Thoracic aorta (tissue), 2 donors: ENCODE data around the gene GUCA2A. TPM values are rescaled to one million over a fixed set of nuclear protein-coding genes. Genes with fewer than 3 reads are reported as not detected.

Source experiments
- ATAC-seq: fragments of 150-250 bp; one replicate; pipeline ENCODE4 v1.8.0; 2017; ENCODE audit warnings: low read depth; ENCODE audit not compliant: insufficient number of reproducible peaks, low FRiP score
- DNase-seq: peaks from one replicate; pipeline ENCODE4 v3.0.0-alpha.2; 2020; ENCODE audit warnings: low spot score
- H3K27ac ChIP-seq, 2 donors: fragments of 200-600 bp; sonication (generic); 1 replicate in 1 of 2; 2 replicates in 1 of 2; pipeline ENCODE4 v1.5.1; 2016; ENCODE audit warnings: mild to moderate bottlenecking in 2 of 2, moderate library complexity in 2 of 2
- H3K27me3 ChIP-seq: fragments of 200-600 bp; sonication (generic); replicated peaks from 2 replicates; pipeline ENCODE4 v1.6.0; 2016; ENCODE audit warnings: mild to moderate bottlenecking; ENCODE audit not compliant: insufficient read depth
- H3K36me3 ChIP-seq: fragments of 200-600 bp; sonication (generic); one replicate; pipeline ENCODE4 v1.5.1; 2016
- H3K4me1 ChIP-seq, 2 donors: fragments of 200-600 bp; sonication (generic); 1 replicate in 1 of 2; 2 replicates in 1 of 2; pipeline versions ENCODE4 v1.5.1 to v1.6.0; 2016; ENCODE audit warnings: low read depth in 2 of 2, mild to moderate bottlenecking in 1 of 2; ENCODE audit not compliant: control insufficient read depth in 1 of 2
- H3K4me3 ChIP-seq: fragments of 200-600 bp; sonication (generic); 2 replicates; pipeline ENCODE4 v1.5.1; 2016; ENCODE audit warnings: mild to moderate bottlenecking
- H3K9me3 ChIP-seq: fragments of 200-600 bp; sonication (generic); 2 replicates; pipeline ENCODE4 v1.5.1; 2016
- total RNA-seq, 2 donors: library from RNA; depleted of rRNA; stranded (reverse); fragments of >200 nt; gene quantifications; one replicate each; pipeline versions ENCODE4 v1.1.0 to v1.2.3, GENCODE V29; 2016
- TF ChIP-seq, protein P1 (sequence below): fragments of 200-600 bp; sonication (generic); IDR thresholded peaks from one replicate; pipeline ENCODE4 v1.5.1; 2019; ENCODE audit warnings: antibody characterized with exemption

The GUCA2A gene
- total RNA-seq, 2 donors from 2014 or later: not detected

DNA sequence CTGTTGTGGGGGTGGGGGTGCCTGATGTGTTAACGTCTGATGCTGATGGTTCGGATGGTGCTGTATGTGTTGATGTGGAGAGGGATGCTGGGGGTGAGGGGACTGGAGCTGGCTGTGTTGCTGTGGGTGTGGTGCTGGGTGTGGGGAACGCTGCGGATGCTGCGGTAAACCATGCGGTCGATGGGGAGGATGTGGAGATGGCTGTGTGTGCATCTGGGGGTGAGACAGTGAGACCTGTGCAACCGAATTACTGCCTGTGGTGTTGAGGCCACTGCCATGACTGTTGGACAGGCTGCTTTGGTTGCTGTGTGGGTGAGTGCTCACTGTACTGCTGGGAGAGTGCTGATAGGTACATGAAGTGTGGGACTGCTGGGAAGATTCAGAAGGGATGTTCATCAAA lies 26.8 kb upstream of the GUCA2A start:
- H3K36me3 ChIP-seq: peaks cover 9% of the 10 kb centered on the region
- peaks cover 0 to 1% of the 10 kb centered on the region in 2 donors for H3K4me1 ChIP-seq
- DNase-seq (no peak), ATAC-seq (no peak)
- H3K27me3 ChIP-seq: no peaks in the 10 kb centered on the region
- no peak overlapping the region for H3K4me3 ChIP-seq
- H3K9me3 ChIP-seq: no peaks in the 10 kb centered on the region
- H3K27ac ChIP-seq: no peak overlapping the region
- TF ChIP-seq, protein P1, sequence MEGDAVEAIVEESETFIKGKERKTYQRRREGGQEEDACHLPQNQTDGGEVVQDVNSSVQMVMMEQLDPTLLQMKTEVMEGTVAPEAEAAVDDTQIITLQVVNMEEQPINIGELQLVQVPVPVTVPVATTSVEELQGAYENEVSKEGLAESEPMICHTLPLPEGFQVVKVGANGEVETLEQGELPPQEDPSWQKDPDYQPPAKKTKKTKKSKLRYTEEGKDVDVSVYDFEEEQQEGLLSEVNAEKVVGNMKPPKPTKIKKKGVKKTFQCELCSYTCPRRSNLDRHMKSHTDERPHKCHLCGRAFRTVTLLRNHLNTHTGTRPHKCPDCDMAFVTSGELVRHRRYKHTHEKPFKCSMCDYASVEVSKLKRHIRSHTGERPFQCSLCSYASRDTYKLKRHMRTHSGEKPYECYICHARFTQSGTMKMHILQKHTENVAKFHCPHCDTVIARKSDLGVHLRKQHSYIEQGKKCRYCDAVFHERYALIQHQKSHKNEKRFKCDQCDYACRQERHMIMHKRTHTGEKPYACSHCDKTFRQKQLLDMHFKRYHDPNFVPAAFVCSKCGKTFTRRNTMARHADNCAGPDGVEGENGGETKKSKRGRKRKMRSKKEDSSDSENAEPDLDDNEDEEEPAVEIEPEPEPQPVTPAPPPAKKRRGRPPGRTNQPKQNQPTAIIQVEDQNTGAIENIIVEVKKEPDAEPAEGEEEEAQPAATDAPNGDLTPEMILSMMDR: no peak

DNA sequence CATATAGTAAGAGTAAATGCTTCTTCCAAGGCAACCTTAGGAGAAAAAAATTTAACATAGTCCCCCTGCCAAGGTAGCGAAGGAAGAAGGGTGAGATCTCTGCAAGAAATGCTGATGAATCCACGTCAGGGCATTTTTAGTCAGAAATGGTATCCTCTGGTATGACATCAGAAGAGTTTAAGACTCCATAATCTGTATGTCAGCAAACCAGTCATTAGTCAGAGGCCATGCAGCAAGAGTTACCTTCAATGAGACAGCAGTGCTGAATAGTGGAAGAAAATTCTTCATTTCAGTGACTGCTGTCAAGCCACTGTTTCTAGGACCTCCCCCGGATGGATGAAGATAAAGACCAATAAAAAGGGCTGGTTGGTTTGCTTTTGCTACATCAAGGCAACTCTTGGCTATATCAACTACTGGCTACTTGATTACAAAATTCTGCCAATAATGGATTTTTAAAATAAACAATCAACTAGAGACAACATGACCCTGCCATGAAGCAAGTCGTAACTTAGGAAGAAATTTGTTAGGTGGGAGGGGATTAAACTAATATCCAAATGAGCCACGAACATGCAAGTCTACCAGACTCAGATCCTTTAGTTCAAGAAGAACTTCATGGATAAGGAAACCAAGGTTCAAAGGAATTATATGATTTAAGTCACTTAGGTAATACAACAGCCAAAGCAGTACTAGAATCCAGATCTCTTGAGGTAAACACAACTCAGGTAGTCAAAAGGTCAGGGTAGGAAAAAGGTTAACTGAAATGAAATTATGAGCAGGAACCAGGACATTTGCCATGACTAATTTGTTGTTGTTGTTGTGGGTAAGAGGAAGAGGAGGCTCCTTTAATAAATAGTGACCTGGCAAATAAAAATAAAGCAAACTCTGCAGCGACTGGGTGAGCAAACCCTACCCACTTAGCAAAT lies 25.6 kb upstream of the GUCA2A start:
- Histone ChIP-seq H3K27me3 (no peaks in the 10 kb centered on the region), H3K27ac (no peak overlapping the region), H3K36me3 (peaks cover 6% of the 10 kb centered on the region), H3K9me3 (no peaks in the 10 kb centered on the region), H3K4me3 (no peak overlapping the region), H3K4me1 (peaks cover 0 to 4% of the 10 kb centered on the region in 2 donors)
- ATAC-seq (no peak), DNase-seq (no peak)
- TF ChIP-seq, protein P1: no peak

DNA sequence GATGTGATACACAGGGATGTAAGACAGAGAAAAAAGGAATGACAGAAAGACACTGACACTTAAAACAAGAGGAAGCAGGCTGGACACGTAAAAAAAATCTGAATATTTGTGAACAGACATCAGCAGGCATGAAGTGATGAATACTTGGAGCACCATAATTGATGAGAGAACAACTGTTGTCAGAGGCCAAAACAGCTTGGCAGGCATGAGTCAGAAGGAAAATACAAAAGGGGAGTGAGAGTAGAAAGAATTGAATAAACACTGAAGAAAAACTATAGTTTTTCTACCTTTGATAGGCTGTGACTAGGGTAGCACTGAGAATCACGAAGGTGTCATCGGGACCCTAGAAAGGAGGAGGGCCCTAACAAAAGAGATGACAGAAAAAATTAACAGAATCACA lies 21.6 kb upstream of the GUCA2A start:
- H3K36me3 ChIP-seq: no peaks in the 10 kb centered on the region
- no peaks in the 10 kb centered on the region for H3K9me3 ChIP-seq
- no peak overlapping the region for H3K27ac ChIP-seq
- no peak overlapping the region for H3K4me3 ChIP-seq
- H3K4me1 ChIP-seq: peaks cover 0 to 4% of the 10 kb centered on the region in 2 donors
- ATAC-seq (no peak), DNase-seq (no peak)
- TF ChIP-seq, protein P1: no peak
- no peaks in the 10 kb centered on the region for H3K27me3 ChIP-seq

- no peaks in the 10 kb centered on the region for H3K36me3 ChIP-seq
- ATAC-seq (no peak), DNase-seq (no peak)
- no peak overlapping the region for H3K4me3 ChIP-seq
- H3K9me3 ChIP-seq: no peaks in the 10 kb centered on the region
- H3K27me3 ChIP-seq: no peaks in the 10 kb centered on the region
- TF ChIP-seq, protein P1: no peak
- H3K27ac ChIP-seq: no peak overlapping the region
- peaks cover 0 to 17% of the 10 kb centered on the region in 2 donors for H3K4me1 ChIP-seq
These were observed 20.1 kb upstream of the GUCA2A start for GRCh38 chr1:42184616-42185015.

DNA sequence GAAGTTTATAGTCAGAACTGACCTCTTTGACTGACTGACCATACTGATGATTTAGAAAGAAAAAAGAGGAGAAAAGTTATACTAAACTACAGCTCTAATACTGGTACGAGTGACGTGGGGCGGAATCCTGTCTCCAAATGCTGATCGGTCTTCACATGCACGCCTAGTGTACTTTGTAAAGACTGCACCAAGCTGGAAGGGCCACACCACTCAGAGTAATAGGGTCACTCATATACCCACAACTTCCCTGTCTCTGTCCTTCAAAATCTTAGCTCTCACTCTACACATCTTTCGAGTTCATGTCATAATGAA lies 19.4 kb upstream of the GUCA2A start:
- DNase-seq: no peak
- no peaks in the 10 kb centered on the region for H3K27me3 ChIP-seq
- H3K4me1 ChIP-seq: peaks cover 0 to 24% of the 10 kb centered on the region in 2 donors
- no peak overlapping the region for H3K4me3 ChIP-seq
- H3K27ac ChIP-seq: no peak overlapping the region
- H3K9me3 ChIP-seq: no peaks in the 10 kb centered on the region
- TF ChIP-seq, protein P1: no peak
- H3K36me3 ChIP-seq: no peaks in the 10 kb centered on the region
- no peak for ATAC-seq
